ENCODE results near the gene PLCB3. TPM values are rescaled to one million over a fixed set of nuclear protein-coding genes. Genes with fewer than 3 reads are reported as not detected.
"Not testable (repeated sequence)": the region's sequence is repeated elsewhere in the genome, so short reads cannot be mapped to it uniquely, and the experiment has no call there.

PLCB3 gene
- total RNA-seq, 1 donor, result 3.7 TPM

- no peak overlapping the region for H3K4me3 ChIP-seq (ENCODE audit: low read length)
- no peaks in the 10 kb centered on the region for H3K9me3 ChIP-seq (ENCODE audit: low read depth, low read length)
- no peaks in the 10 kb centered on the region for H3K27me3 ChIP-seq (ENCODE audit: insufficient read depth, low read length)
- peaks cover 70% of the 10 kb centered on the region for H3K4me1 ChIP-seq (ENCODE audit: insufficient read depth, low read length)
These were observed 12.3 kb upstream of the PLCB3 start for GRCh38 chr11:64238999-64239398.

- Histone ChIP-seq H3K27me3 (ENCODE audit: insufficient read depth, low read length) (no peaks in the 10 kb centered on the region), H3K4me1 (ENCODE audit: insufficient read depth, low read length) (peaks cover 69% of the 10 kb centered on the region), H3K9me3 (ENCODE audit: low read depth, low read length) (no peaks in the 10 kb centered on the region), H3K4me3 (ENCODE audit: low read length) (peak overlapping the region; percentile 71)
These were observed 11.5 kb upstream of the PLCB3 start for GRCh38 chr11:64239662-64240434.

GRCh38 chr11:64240435-64241240 is 10.7 kb upstream of the PLCB3 start, which contains the start of gene FKBP2:
FKBP2 (plus strand) TSS chr11:64241095; CDS start chr11:64242388, 1,293 bp downstream.
- H3K4me3 ChIP-seq (ENCODE audit: low read length), result peak within 1 kb of the TSS; percentile 71
- H3K27me3 ChIP-seq (ENCODE audit: insufficient read depth, low read length), result no peaks in the 10 kb centered on the region
- no peaks in the 10 kb centered on the region for H3K9me3 ChIP-seq (ENCODE audit: low read depth, low read length)
- H3K4me1 ChIP-seq (ENCODE audit: insufficient read depth, low read length), result peaks cover 69% of the 10 kb centered on the region

- Histone ChIP-seq H3K9me3 (ENCODE audit: low read depth, low read length) (no peaks in the 10 kb centered on the region), H3K4me3 (ENCODE audit: low read length) (peak overlapping the region; percentile 71), H3K27me3 (ENCODE audit: insufficient read depth, low read length) (no peaks in the 10 kb centered on the region), H3K4me1 (ENCODE audit: insufficient read depth, low read length) (peaks cover 69% of the 10 kb centered on the region)
These were observed 10.2 kb upstream of the PLCB3 start for GRCh38 chr11:64241241-64241490.

- no peaks in the 10 kb centered on the region for H3K27me3 ChIP-seq (ENCODE audit: insufficient read depth, low read length)
- no peaks in the 10 kb centered on the region for H3K9me3 ChIP-seq (ENCODE audit: low read depth, low read length)
- peak overlapping the region; percentile 71 for H3K4me3 ChIP-seq (ENCODE audit: low read length)
- peaks cover 69% of the 10 kb centered on the region for H3K4me1 ChIP-seq (ENCODE audit: insufficient read depth, low read length)
These were observed 9.6 kb upstream of the PLCB3 start for GRCh38 chr11:64241491-64242374.

GRCh38 chr11:64243236-64243854 is 8.0 kb upstream of the PLCB3 start:
- H3K4me1 ChIP-seq (ENCODE audit: insufficient read depth, low read length), result peaks cover 65% of the 10 kb centered on the region

GRCh38 chr11:64244107-64244506 is 7.2 kb upstream of the PLCB3 start:
- no peaks in the 10 kb centered on the region for H3K9me3 ChIP-seq (ENCODE audit: low read depth, low read length)
- no peaks in the 10 kb centered on the region for H3K27me3 ChIP-seq (ENCODE audit: insufficient read depth, low read length)
- no peak overlapping the region for H3K4me3 ChIP-seq (ENCODE audit: low read length)
- peaks cover 57% of the 10 kb centered on the region for H3K4me1 ChIP-seq (ENCODE audit: insufficient read depth, low read length)

More at GRCh38 chr11:64243236-64243854, 8.0 kb upstream of the PLCB3 start:
- H3K9me3 ChIP-seq (ENCODE audit: low read depth, low read length), result no peaks in the 10 kb centered on the region
- no peaks in the 10 kb centered on the region for H3K27me3 ChIP-seq (ENCODE audit: insufficient read depth, low read length)
- no peak overlapping the region for H3K4me3 ChIP-seq (ENCODE audit: low read length)

- Histone ChIP-seq H3K4me1 (ENCODE audit: insufficient read depth, low read length) (peaks cover 49% of the 10 kb centered on the region), H3K27me3 (ENCODE audit: insufficient read depth, low read length) (no peaks in the 10 kb centered on the region), H3K4me3 (ENCODE audit: low read length) (no peak overlapping the region), H3K9me3 (ENCODE audit: low read depth, low read length) (no peaks in the 10 kb centered on the region)
These were observed 6.4 kb upstream of the PLCB3 start for GRCh38 chr11:64244966-64245365.

GRCh38 chr11:64245401-64245796 is 5.9 kb upstream of the PLCB3 start:
- Histone ChIP-seq H3K27me3 (ENCODE audit: insufficient read depth, low read length) (no peaks in the 10 kb centered on the region), H3K4me3 (ENCODE audit: low read length) (peak overlapping the region; percentile 44), H3K4me1 (ENCODE audit: insufficient read depth, low read length) (peaks cover 44% of the 10 kb centered on the region), H3K9me3 (ENCODE audit: low read depth, low read length) (no peaks in the 10 kb centered on the region)

GRCh38 chr11:64245797-64246620 is 5.3 kb upstream of the PLCB3 start:
- no peaks in the 10 kb centered on the region for H3K9me3 ChIP-seq (ENCODE audit: low read depth, low read length)
- H3K4me3 ChIP-seq (ENCODE audit: low read length), result peak overlapping the region; percentile 44
- peaks cover 47% of the 10 kb centered on the region for H3K4me1 ChIP-seq (ENCODE audit: insufficient read depth, low read length)

GRCh38 chr11:64246621-64246870 is 4.8 kb upstream of the PLCB3 start:
- Histone ChIP-seq H3K4me3 (ENCODE audit: low read length) (peak overlapping the region; percentile 44), H3K4me1 (ENCODE audit: insufficient read depth, low read length) (peaks cover 48% of the 10 kb centered on the region)
- not testable (repeated sequence) for H3K9me3 ChIP-seq (ENCODE audit: low read depth, low read length); H3K27me3 ChIP-seq (ENCODE audit: insufficient read depth, low read length)

More at GRCh38 chr11:64245797-64246620, 5.3 kb upstream of the PLCB3 start:
- H3K27me3 ChIP-seq (ENCODE audit: insufficient read depth, low read length), result no peaks in the 10 kb centered on the region

GRCh38 chr11:64246871-64247728 is 4.2 kb upstream of the PLCB3 start, which contains the start of gene PPP1R14B:
PPP1R14B (minus strand) TSS chr11:64246943; CDS start chr11:64246673, 270 bp downstream.
- H3K4me1 ChIP-seq (ENCODE audit: insufficient read depth, low read length), result peaks cover 49% of the 10 kb centered on the region
- H3K9me3 ChIP-seq (ENCODE audit: low read depth, low read length), result no peaks in the 10 kb centered on the region
- peak within 1 kb of the TSS; percentile 66 for H3K4me3 ChIP-seq (ENCODE audit: low read length)
- no peaks in the 10 kb centered on the region for H3K27me3 ChIP-seq (ENCODE audit: insufficient read depth, low read length)

- H3K27me3 ChIP-seq (ENCODE audit: insufficient read depth, low read length), result no peaks in the 10 kb centered on the region
- H3K4me1 ChIP-seq (ENCODE audit: insufficient read depth, low read length), result peaks cover 49% of the 10 kb centered on the region
- H3K4me3 ChIP-seq (ENCODE audit: low read length), result peak overlapping the region; percentile 66
- H3K9me3 ChIP-seq (ENCODE audit: low read depth, low read length), result no peaks in the 10 kb centered on the region
These were observed 3.4 kb upstream of the PLCB3 start for GRCh38 chr11:64247729-64248531.

Data from mononuclear cell (primary cell).